M059J (cell line): ENCODE data around the gene IPCEF1. TPM values are rescaled to one million over a fixed set of nuclear protein-coding genes. Genes with fewer than 3 reads are reported as not detected.

ENCODE experiments used
- DNase-seq: peaks from one replicate; pipeline ENCODE4 v3.0.0-alpha.2; 2012; ENCODE audit warnings: low read depth
- total RNA-seq: library from RNA; depleted of rRNA; stranded (reverse); fragments of >200 nt; shearing (Covaris generic); gene quantifications from 2 replicates; pipeline ENCODE4 v1.2.3, GENCODE V29; 2014; rRNA removed

IPCEF1 gene
- total RNA-seq, 1 experiment from 2014 or later, result 1.6 TPM

DNA sequence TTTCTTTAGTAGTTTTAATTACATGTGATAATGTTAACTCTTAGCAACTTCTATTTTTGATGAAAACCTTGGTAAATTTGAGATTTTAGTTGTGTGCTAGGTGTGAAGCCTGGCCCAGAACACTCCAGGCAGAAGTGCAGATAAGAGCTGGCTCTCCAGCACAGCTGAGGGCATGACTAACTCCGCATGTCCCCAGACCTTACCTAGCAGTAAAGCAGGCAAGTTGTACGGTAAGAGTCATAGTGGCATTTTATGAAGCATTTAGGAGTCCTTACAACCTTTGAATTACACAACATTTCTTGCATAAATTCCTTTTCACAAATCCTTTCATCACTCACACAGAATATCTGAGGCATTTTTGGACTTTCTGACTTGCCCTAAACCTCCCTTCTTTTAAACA lies 250.4 kb downstream of the IPCEF1 start:
- no peak for DNase-seq

Other genes with a start within 250 kb of the IPCEF1 start
- gene CNKSR3, start 153.9 kb upstream of the IPCEF1 start, total RNA-seq, result 9.9 and 19.4 TPM in 2 replicates